Neural progenitor cell (in vitro differentiated cells): ENCODE data around the gene NFIA. TPM values are rescaled to one million over a fixed set of nuclear protein-coding genes. Genes with fewer than 3 reads are reported as not detected.

ENCODE experiments used
- DNase-seq: peaks from one replicate; pipeline ENCODE4 v3.0.0-alpha.2; 2016; ENCODE audit warnings: low spot score
- H2AFZ ChIP-seq: fragments of 200-600 bp; sonication (generic); replicated peaks from 2 replicates; pipeline ENCODE4 v1.6.1; 2016; ENCODE audit warnings: antibody characterized with exemption
- H3F3A ChIP-seq: fragments of 200-600 bp; sonication (generic); 2 replicates; pipeline ENCODE4 v1.6.1; 2016; ENCODE audit warnings: antibody characterized with exemption, low read depth
- H3K27ac ChIP-seq: fragments of 200-600 bp; sonication (generic); 2 replicates; pipeline ENCODE4 v1.5.1; 2016; ENCODE audit warnings: mild to moderate bottlenecking
- H3K27me3 ChIP-seq: fragments of 200-600 bp; sonication (generic); 2 replicates; pipeline ENCODE4 v1.6.1; 2016; ENCODE audit warnings: mild to moderate bottlenecking, moderate library complexity
- H3K36me3 ChIP-seq: fragments of 200-600 bp; sonication (generic); 2 replicates; pipeline ENCODE4 v1.5.1; 2016
- H3K4me1 ChIP-seq: fragments of 200-600 bp; sonication (generic); 2 replicates; pipeline ENCODE4 v1.6.1; 2016; ENCODE audit warnings: mixed run types
- H3K4me2 ChIP-seq: fragments of 200-600 bp; sonication (generic); 2 replicates; pipeline ENCODE4 v1.6.1; 2016
- H3K4me3 ChIP-seq: fragments of 200-600 bp; sonication (generic); 2 replicates; pipeline ENCODE4 v1.5.1; 2016
- H3K79me2 ChIP-seq: fragments of 200-600 bp; sonication (generic); 2 replicates; pipeline ENCODE4 v1.6.1; 2016; ENCODE audit warnings: low read depth
- H3K9ac ChIP-seq: fragments of 200-600 bp; sonication (generic); 2 replicates; pipeline ENCODE4 v1.6.1; 2016
- H3K9me3 ChIP-seq: fragments of 200-600 bp; sonication (generic); 2 replicates; pipeline ENCODE4 v1.5.1; 2016; ENCODE audit warnings: low read depth
- H4K20me1 ChIP-seq: fragments of 200-600 bp; sonication (generic); 2 replicates; pipeline ENCODE4 v1.6.1; 2016; ENCODE audit warnings: low read depth
- H3K27ac Mint-ChIP-seq: 3 replicates; pipeline ENCODE4 v1.8.0; 2021; ENCODE audit warnings: mixed read lengths
- H3K27me3 Mint-ChIP-seq: 2 replicates; pipeline ENCODE4 v1.8.0; 2022; ENCODE audit warnings: low read depth, mild to moderate bottlenecking, inconsistent platforms, moderate library complexity, mixed read lengths; ENCODE audit not compliant: insufficient read depth
- H3K36me3 Mint-ChIP-seq: 3 replicates; pipeline ENCODE4 v1.8.0; 2021; ENCODE audit warnings: mixed read lengths
- H3K4me1 Mint-ChIP-seq: 3 replicates; pipeline ENCODE4 v1.8.0; 2021; ENCODE audit warnings: mixed read lengths
- H3K4me3 Mint-ChIP-seq: 3 replicates; pipeline ENCODE4 v1.8.0; 2021; ENCODE audit warnings: mild to moderate bottlenecking, moderate library complexity, mixed read lengths
- H3K9me3 Mint-ChIP-seq: 3 replicates; pipeline ENCODE4 v1.8.0; 2020; ENCODE audit warnings: mixed read lengths
- CTCF ChIP-seq: fragments of 200-600 bp; sonication (generic); IDR thresholded peaks from 2 replicates; pipeline ENCODE4 v1.5.1; 2017; ENCODE audit warnings: antibody characterized with exemption, mild to moderate bottlenecking
- EZH2 ChIP-seq: fragments of 200-600 bp; sonication (generic); IDR thresholded peaks from 2 replicates; pipeline ENCODE4 v1.6.1; 2017; ENCODE audit warnings: antibody characterized with exemption, mild to moderate bottlenecking, moderate library complexity
- EZH2phosphoT487 ChIP-seq: fragments of 200-600 bp; sonication (generic); IDR thresholded peaks from 2 replicates; pipeline ENCODE4 v1.6.1; 2017; ENCODE audit warnings: antibody characterized with exemption
- total RNA-seq: library from RNA; depleted of rRNA; stranded (reverse); fragments of >200 nt; gene quantifications from 2 replicates; pipeline ENCODE4 v1.2.3, GENCODE V29; 2015; ENCODE audit warnings: low replicate concordance

The NFIA gene
- total RNA-seq, 1 donor from 2014 or later, result 5.3 TPM

GRCh38 chr1:61192663-61193330 is 110.4 kb downstream of the NFIA start:
- peaks cover 46% of the 10 kb centered on the region for H3K4me1 Mint-ChIP-seq
- no peak overlapping the region for H2AFZ ChIP-seq
- peaks cover 4% of the 10 kb centered on the region for H3K36me3 Mint-ChIP-seq
- no peaks in the 10 kb centered on the region for H3F3A ChIP-seq
- H3K9ac ChIP-seq, result no peak overlapping the region
- no peaks in the 10 kb centered on the region for H3K4me1 ChIP-seq
- no peaks in the 10 kb centered on the region for H3K9me3 Mint-ChIP-seq
- H3K79me2 ChIP-seq, result no peaks in the 10 kb centered on the region
- no peak for DNase-seq
- no peaks in the 10 kb centered on the region for H3K9me3 ChIP-seq
- no peak overlapping the region for H3K4me2 ChIP-seq
- H3K27me3 Mint-ChIP-seq, result peaks cover 5% of the 10 kb centered on the region
- H3K27me3 ChIP-seq, result no peaks in the 10 kb centered on the region
- H3K27ac Mint-ChIP-seq, result no peak overlapping the region
- H4K20me1 ChIP-seq, result no peaks in the 10 kb centered on the region
- no peaks in the 10 kb centered on the region for H3K36me3 ChIP-seq
- TF ChIP-seq EZH2, result no peak
- H3K27ac ChIP-seq, result no peak overlapping the region
- H3K4me3 ChIP-seq, result no peak overlapping the region
- no peak overlapping the region for H3K4me3 Mint-ChIP-seq

GRCh38 chr1:61193808-61194207 is 111.4 kb downstream of the NFIA start:
- no peaks in the 10 kb centered on the region for H3K79me2 ChIP-seq
- H3K4me3 ChIP-seq, result no peak overlapping the region
- H3K27ac Mint-ChIP-seq, result no peak overlapping the region
- no peaks in the 10 kb centered on the region for H3K9me3 ChIP-seq
- no peak overlapping the region for H3K9ac ChIP-seq
- DNase-seq, result no peak
- no peaks in the 10 kb centered on the region for H3K4me1 ChIP-seq
- H3K27me3 Mint-ChIP-seq, result peaks cover 4% of the 10 kb centered on the region
- peaks cover 43% of the 10 kb centered on the region for H3K4me1 Mint-ChIP-seq
- no peaks in the 10 kb centered on the region for H3K27me3 ChIP-seq
- no peak for TF ChIP-seq EZH2
- no peak for TF ChIP-seq CTCF
- no peak for TF ChIP-seq EZH2phosphoT487
- H3K36me3 ChIP-seq, result no peaks in the 10 kb centered on the region
- no peaks in the 10 kb centered on the region for H4K20me1 ChIP-seq
- H3K4me2 ChIP-seq, result no peak overlapping the region
- no peak overlapping the region for H2AFZ ChIP-seq
- no peaks in the 10 kb centered on the region for H3F3A ChIP-seq
- no peaks in the 10 kb centered on the region for H3K9me3 Mint-ChIP-seq
- peaks cover 4% of the 10 kb centered on the region for H3K36me3 Mint-ChIP-seq
- no peak overlapping the region for H3K27ac ChIP-seq
- no peak overlapping the region for H3K4me3 Mint-ChIP-seq

GRCh38 chr1:61198554-61198953 is 116.2 kb downstream of the NFIA start:
- Histone ChIP-seq H4K20me1 (no peaks in the 10 kb centered on the region), H2AFZ (no peak overlapping the region), H3K4me3 (no peak overlapping the region), H3K4me2 (no peak overlapping the region), H3K27me3 (no peaks in the 10 kb centered on the region), H3F3A (no peaks in the 10 kb centered on the region), H3K9ac (no peak overlapping the region), H3K9me3 (no peaks in the 10 kb centered on the region), H3K27ac (no peak overlapping the region), H3K36me3 (no peaks in the 10 kb centered on the region), H3K79me2 (no peaks in the 10 kb centered on the region), H3K4me1 (no peaks in the 10 kb centered on the region)
- Mint-ChIP-seq H3K27me3 (peaks cover 3% of the 10 kb centered on the region), H3K27ac (no peak overlapping the region), H3K4me3 (no peak overlapping the region), H3K4me1 (peaks cover 19% of the 10 kb centered on the region), H3K9me3 (no peaks in the 10 kb centered on the region), H3K36me3 (no peaks in the 10 kb centered on the region)
- DNase-seq, result no peak
- no peak for TF ChIP-seq CTCF
- TF ChIP-seq EZH2phosphoT487, result no peak
- TF ChIP-seq EZH2, result no peak

GRCh38 chr1:61201035-61201434 is 118.7 kb downstream of the NFIA start:
- Histone ChIP-seq H3K9me3 (no peaks in the 10 kb centered on the region), H3K4me2 (no peak overlapping the region), H3K36me3 (no peaks in the 10 kb centered on the region), H3K27ac (no peak overlapping the region), H3K9ac (no peak overlapping the region), H4K20me1 (no peaks in the 10 kb centered on the region), H3K4me1 (no peaks in the 10 kb centered on the region), H3F3A (no peaks in the 10 kb centered on the region), H3K79me2 (no peaks in the 10 kb centered on the region), H2AFZ (no peak overlapping the region), H3K4me3 (no peak overlapping the region), H3K27me3 (no peaks in the 10 kb centered on the region)
- H3K4me1 Mint-ChIP-seq, result peaks cover 9% of the 10 kb centered on the region
- no peaks in the 10 kb centered on the region for H3K9me3 Mint-ChIP-seq
- H3K4me3 Mint-ChIP-seq, result no peak overlapping the region
- H3K36me3 Mint-ChIP-seq, result no peaks in the 10 kb centered on the region
- no peak for TF ChIP-seq EZH2phosphoT487
- TF ChIP-seq EZH2, result no peak
- no peak for TF ChIP-seq CTCF
- H3K27ac Mint-ChIP-seq, result no peak overlapping the region
- H3K27me3 Mint-ChIP-seq, result peaks cover 3% of the 10 kb centered on the region
- no peak for DNase-seq
